Coronary artery (tissue), 2 donors: ENCODE measurements around the gene MRPS22.

Source experiments
- DNase-seq: peaks from one replicate; pipeline ENCODE4 v3.0.0-alpha.2; 2017; ENCODE audit warnings: low spot score
- H3K27ac ChIP-seq, 2 donors: fragments of 200-600 bp; sonication (generic); one replicate each; pipeline ENCODE4 v1.5.1; 2016 to 2019
- H3K4me3 ChIP-seq: fragments of 200-600 bp; sonication (generic); 2 replicates; pipeline ENCODE4 v1.5.1; 2016; ENCODE audit warnings: mild to moderate bottlenecking, moderate library complexity
- TF ChIP-seq, protein P1 (sequence below): fragments of 200-600 bp; sonication (generic); IDR thresholded peaks from one replicate; pipeline ENCODE4 v1.5.1; 2019; ENCODE audit warnings: antibody characterized with exemption

The MRPS22 gene

DNA sequence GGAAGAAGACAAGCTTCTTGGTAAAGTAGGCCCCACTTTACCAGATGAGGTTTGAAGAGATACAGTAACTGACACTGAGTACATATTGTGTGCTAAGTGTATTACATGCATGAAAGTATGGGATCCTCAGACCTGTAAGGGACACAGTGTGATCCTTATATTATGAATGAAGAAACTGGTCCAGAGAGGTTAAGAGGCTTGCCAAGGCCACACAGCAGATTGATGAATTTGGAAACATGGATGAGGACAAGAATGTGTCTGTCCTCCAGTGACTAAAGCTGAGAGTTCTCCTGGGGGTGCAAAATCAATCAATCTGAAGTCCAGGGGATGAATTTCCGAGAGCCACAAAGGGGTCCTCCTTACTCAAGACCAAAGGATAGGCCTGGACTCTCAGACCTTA is 31.4 kb upstream of the MRPS22 start:
- TF ChIP-seq, protein P1, sequence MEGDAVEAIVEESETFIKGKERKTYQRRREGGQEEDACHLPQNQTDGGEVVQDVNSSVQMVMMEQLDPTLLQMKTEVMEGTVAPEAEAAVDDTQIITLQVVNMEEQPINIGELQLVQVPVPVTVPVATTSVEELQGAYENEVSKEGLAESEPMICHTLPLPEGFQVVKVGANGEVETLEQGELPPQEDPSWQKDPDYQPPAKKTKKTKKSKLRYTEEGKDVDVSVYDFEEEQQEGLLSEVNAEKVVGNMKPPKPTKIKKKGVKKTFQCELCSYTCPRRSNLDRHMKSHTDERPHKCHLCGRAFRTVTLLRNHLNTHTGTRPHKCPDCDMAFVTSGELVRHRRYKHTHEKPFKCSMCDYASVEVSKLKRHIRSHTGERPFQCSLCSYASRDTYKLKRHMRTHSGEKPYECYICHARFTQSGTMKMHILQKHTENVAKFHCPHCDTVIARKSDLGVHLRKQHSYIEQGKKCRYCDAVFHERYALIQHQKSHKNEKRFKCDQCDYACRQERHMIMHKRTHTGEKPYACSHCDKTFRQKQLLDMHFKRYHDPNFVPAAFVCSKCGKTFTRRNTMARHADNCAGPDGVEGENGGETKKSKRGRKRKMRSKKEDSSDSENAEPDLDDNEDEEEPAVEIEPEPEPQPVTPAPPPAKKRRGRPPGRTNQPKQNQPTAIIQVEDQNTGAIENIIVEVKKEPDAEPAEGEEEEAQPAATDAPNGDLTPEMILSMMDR, result no peak
- DNase-seq, result no peak
- Histone ChIP-seq H3K4me3 (no peak overlapping the region), H3K27ac (no peak overlapping the region)

DNA sequence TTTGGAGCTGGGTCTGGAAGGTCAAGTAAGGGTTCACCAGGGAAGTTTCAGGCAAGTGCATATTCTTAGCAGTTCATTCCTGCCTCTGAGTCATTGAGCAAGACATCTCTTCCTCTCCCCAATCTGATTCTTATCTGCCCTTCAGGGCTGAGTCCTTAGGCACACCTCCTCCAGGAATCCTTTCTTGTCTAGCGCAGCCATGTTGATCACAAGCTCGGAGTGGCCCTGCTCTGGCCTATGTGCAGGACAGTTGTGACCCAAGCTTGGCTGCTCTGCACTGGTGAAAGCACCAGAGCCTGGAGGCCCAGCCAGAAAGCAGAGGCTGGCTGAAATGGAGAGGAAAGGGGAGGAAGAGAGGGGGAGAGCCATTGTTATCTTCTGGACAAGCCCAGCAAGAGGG is 30.9 kb upstream of the MRPS22 start:
- TF ChIP-seq, protein P1, result no peak
- DNase-seq, result no peak
- no peak overlapping the region for H3K4me3 ChIP-seq
- H3K27ac ChIP-seq, result no peak overlapping the region

DNA sequence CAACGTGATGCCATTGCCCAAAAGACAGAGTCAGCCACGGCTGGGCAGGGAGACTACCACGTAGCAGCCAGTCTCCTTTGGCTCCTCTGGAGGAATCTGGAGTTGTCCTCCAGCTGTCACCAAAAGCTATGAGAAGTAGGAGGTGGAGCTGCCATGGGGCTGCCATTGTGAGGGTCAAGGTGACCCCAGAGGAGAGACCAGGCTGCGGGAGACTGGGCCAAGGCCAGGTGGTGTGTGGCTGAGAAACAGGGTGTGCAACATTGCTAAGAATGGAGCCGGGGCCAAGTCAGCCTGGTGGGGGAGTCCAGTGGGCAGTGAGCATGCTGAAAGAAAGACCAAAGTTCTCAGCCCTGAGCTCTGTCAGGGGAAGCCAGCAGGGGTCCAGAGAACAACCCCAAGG is 29.9 kb upstream of the MRPS22 start:
- no peak overlapping the region for H3K4me3 ChIP-seq
- TF ChIP-seq, protein P1, result no peak

DNA sequence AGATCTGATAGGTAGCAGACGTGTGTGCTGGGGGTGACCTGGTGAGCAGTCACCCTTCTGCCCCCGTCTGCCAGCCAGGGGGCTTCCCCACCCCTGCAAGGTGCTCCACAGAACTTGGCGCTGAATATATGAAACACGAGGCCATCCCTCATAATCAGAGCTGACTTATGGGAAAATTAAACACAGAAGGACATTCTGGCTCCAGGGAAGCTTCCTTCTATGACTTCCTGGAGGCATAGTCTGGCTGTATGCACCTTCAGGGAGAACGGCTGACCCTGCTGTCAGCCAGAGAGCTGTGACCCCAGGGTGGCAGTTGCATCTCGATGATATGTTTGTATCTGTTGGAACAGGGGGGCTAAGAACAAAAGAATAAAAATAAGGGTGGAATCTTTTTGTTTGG is 26.6 kb upstream of the MRPS22 start:
- TF ChIP-seq, protein P1, result no peak
- H3K27ac ChIP-seq, result no peak overlapping the region
- DNase-seq, result no peak

More for the DNA sequence above, 29.9 kb upstream of the MRPS22 start:
- DNase-seq, result no peak
- H3K27ac ChIP-seq, result no peak overlapping the region

DNA sequence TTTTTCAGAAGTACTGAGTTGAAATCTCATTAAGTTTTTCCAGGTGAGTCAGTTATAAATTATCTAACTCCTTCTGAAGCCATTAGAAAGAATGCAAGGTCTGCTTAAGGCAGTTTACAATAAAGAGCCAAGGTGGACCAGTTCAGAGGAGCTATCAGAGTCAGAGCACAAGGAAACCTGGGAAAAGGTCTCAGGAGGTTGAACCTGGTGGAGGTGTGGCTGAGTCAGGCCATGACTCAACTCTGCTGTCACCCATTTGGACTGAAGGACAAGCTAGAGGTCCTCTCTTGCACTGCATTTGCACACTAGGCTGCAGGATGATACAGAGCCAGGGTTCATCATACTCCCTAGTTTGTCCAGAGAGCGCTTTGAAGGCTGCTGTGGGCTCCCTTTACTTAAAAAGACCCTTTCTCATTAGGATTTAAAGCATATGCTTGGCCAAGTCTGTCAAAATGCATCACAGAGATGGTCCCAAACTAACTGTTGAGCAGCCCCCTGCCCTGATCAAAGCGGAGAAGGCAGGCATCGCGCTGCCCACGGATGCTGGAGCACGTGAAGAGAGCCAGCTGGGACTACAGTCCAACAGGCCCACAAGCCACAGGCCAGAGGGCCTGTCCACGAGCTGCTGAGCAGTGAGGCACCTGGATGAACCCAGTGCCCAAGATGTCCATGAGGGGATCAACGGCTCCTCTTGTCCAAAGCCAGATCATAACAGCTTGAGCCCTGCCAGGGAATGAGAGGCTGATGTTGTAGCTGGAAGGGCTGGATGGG is 26.0 kb upstream of the MRPS22 start:
- TF ChIP-seq, protein P1, result no peak
- Histone ChIP-seq H3K4me3 (no peak overlapping the region), H3K27ac (no peak overlapping the region)
- no peak for DNase-seq

More for the DNA sequence above, 26.6 kb upstream of the MRPS22 start:
- H3K4me3 ChIP-seq, result no peak overlapping the region

DNA sequence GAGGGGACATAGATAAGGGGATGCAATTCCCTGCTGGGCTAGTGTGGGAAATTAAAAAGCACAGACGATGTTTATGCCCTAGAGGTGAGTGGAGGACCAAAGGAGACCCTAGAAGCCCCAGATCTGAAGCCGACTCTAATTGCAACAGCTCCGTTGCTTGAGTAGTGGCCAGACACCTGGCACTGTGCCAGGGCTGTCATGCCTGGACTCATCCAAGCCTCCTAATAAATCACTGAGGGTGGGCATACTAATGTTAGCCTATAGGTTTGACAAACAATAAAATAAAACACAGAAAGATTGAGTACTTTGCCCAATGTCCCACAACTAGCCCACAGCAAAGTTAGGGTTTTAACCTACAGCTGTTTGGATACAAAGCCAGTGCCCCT is 25.4 kb upstream of the MRPS22 start:
- no peak for DNase-seq
- TF ChIP-seq, protein P1, result no peak

DNA sequence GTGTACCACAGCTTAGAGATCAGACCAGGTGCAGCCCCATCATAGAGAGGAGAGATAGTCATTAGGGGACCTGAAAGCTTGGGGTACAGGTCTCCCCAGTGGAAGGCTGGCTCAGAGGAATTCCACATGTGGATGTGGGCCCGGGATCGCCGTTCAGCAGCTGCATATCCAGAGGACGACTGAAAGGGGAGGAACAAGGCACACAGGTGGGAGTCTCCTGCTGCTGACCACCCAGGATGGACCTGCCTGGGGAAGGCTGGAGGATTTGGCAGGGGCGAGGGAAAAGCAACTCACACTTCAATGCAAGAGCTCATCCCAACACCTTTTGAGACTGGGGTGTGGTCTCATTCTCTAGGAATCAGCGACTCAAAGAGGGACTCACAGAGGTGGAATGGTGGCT is 25.0 kb upstream of the MRPS22 start:
- no peak overlapping the region for H3K4me3 ChIP-seq
- TF ChIP-seq, protein P1, result no peak
- no peak overlapping the region for H3K27ac ChIP-seq
- DNase-seq, result no peak

More for the DNA sequence above, 25.4 kb upstream of the MRPS22 start:
- Histone ChIP-seq H3K27ac (no peak overlapping the region), H3K4me3 (no peak overlapping the region)
